Endothelial cell of umbilical vein (primary cell): ENCODE measurements around the gene NUSAP1. TPM values are rescaled to one million over a fixed set of nuclear protein-coding genes. Genes with fewer than 3 reads are reported as not detected.
A peak's percentile ranks its signal among the peaks of the same experiment; 100 is the strongest.

Source experiments
- BruUV-seq: library from RNA; stranded (reverse); fragments of 400-500 nt; replicated peaks from 2 replicates; lab custom pipeline; 2021; lab: Mats Ljungman, UMichigan
- CTCF ChIA-PET: fragments of 300-600, 350-600 bp; sonication (Branson Sonifier 250); formaldehyde crosslinking; loops from one replicate; lab custom pipeline; 2021; ENCODE audit warnings: antibody characterized with exemption, inconsistent platforms; lab: Charles Lee
- POLR2A ChIA-PET: fragments of 300-600, 350-600 bp; sonication (Branson Sonifier 250); formaldehyde crosslinking; loops from one replicate; lab custom pipeline; 2021; ENCODE audit warnings: antibody characterized with exemption, inconsistent platforms; lab: Charles Lee
- DNase-seq: peaks from one replicate; pipeline ENCODE4 v3.0.0-alpha.2; 2011; ENCODE audit warnings: low read depth, low spot score
- FAIRE-seq: peaks from 2 replicates; lab custom pipeline; 2011; peaks lifted over from hg19 to GRCh38; lab: Jason Lieb, UNC
- H2AFZ ChIP-seq: 2 replicates; pipeline ENCODE4 v1.6.0; 2012; ENCODE audit warnings: low read depth, low read length, control low read depth, inconsistent platforms
- H3K27ac ChIP-seq: 2 replicates; pipeline ENCODE4 v1.5.1; 2011; ENCODE audit warnings: low read depth, mild to moderate bottlenecking, control low read depth, low read length, moderate library complexity; ENCODE audit not compliant: insufficient read depth
- H3K27me3 ChIP-seq, 2 experiments: 2 replicates each; pipeline versions ENCODE4 v1.6.0 to v1.6.1; 2011; ENCODE audit warnings: low read length in 2 of 2, mixed read lengths in 1 of 2; ENCODE audit not compliant: control insufficient read depth in 2 of 2, insufficient read depth in 2 of 2
- H3K36me3 ChIP-seq, 2 experiments: 2 replicates in 1 of 2; 3 replicates in 1 of 2; pipeline ENCODE4 v1.5.1; 2011; ENCODE audit warnings: low read length in 2 of 2, mild to moderate bottlenecking in 1 of 2, moderate library complexity in 1 of 2; ENCODE audit not compliant: control insufficient read depth in 2 of 2, insufficient read depth in 2 of 2; ENCODE audit errors: extremely low read depth in 1 of 2
- H3K4me1 ChIP-seq: 3 replicates; pipeline ENCODE4 v1.5.1; 2011; ENCODE audit warnings: mild to moderate bottlenecking, low read length; ENCODE audit not compliant: control insufficient read depth, insufficient read depth; ENCODE audit errors: extremely low read depth
- H3K4me2 ChIP-seq: 2 replicates; pipeline ENCODE4 v1.6.1; 2011; ENCODE audit warnings: low read length, control low read depth, mixed read lengths; ENCODE audit not compliant: insufficient read depth
- H3K4me3 ChIP-seq, 3 experiments: fragments of 200-600 bp in 1 of 3; sonication (generic), shearing (Covaris generic) in 1 of 3; replicated peaks in 1 of 3; 2 replicates each; pipeline ENCODE4 v1.5.1; 2011 to 2016; ENCODE audit warnings: control low read depth in 3 of 3, low read length in 3 of 3, mild to moderate bottlenecking in 2 of 3, inconsistent platforms in 1 of 3, low read depth in 1 of 3, moderate library complexity in 1 of 3; ENCODE audit not compliant: insufficient read depth in 1 of 3
- H3K79me2 ChIP-seq: 2 replicates; pipeline ENCODE4 v1.6.0; 2012; ENCODE audit warnings: low read length, inconsistent platforms; ENCODE audit not compliant: control insufficient read depth, insufficient read depth
- H3K9ac ChIP-seq: replicated peaks from 2 replicates; pipeline ENCODE3; 2011; ENCODE audit warnings: low read length, control low read depth; ENCODE audit not compliant: insufficient read depth; ENCODE audit errors: extremely low read depth
- H3K9me1 ChIP-seq: replicated peaks from 3 replicates; pipeline ENCODE4 v1.6.0; 2011; ENCODE audit warnings: mild to moderate bottlenecking, low read length; ENCODE audit not compliant: control insufficient read depth, insufficient read depth; ENCODE audit errors: extremely low read depth
- H3K9me3 ChIP-seq: replicated peaks from 2 replicates; pipeline ENCODE4 v1.5.1; 2012; ENCODE audit warnings: low read length, inconsistent platforms; ENCODE audit not compliant: control insufficient read depth, insufficient read depth
- H4K20me1 ChIP-seq: replicated peaks from 2 replicates; pipeline ENCODE3; 2011; ENCODE audit warnings: mild to moderate bottlenecking, low read length; ENCODE audit not compliant: control insufficient read depth, insufficient read depth; ENCODE audit errors: extremely low read depth
- EZH2 ChIP-seq: IDR thresholded peaks from 2 replicates; pipeline ENCODE4 v1.6.1; 2012; ENCODE audit warnings: borderline replicate concordance, low read depth, mild to moderate bottlenecking, moderate library complexity, low read length, inconsistent platforms; ENCODE audit not compliant: severe bottlenecking
- FOS ChIP-seq: IDR thresholded peaks from 2 replicates; pipeline ENCODE4 v1.6.1; 2011; ENCODE audit warnings: mild to moderate bottlenecking, low read length, moderate library complexity, borderline replicate concordance; ENCODE audit not compliant: insufficient read depth
- GATA2 ChIP-seq: IDR thresholded peaks from 2 replicates; pipeline ENCODE4 v1.7.0; 2011; ENCODE audit warnings: low read depth, mild to moderate bottlenecking, moderate library complexity, mixed read lengths, low read length; ENCODE audit not compliant: insufficient read length, insufficient read depth
- JUN ChIP-seq: IDR thresholded peaks from 2 replicates; pipeline ENCODE4 v1.6.1; 2011; ENCODE audit warnings: borderline replicate concordance, low read depth; ENCODE audit not compliant: insufficient read length, insufficient read depth
- MYC ChIP-seq: IDR thresholded peaks from one replicate; pipeline ENCODE4 v1.6.1; 2011; ENCODE audit warnings: mild to moderate bottlenecking, low read depth, low read length
- POLR2A ChIP-seq: IDR thresholded peaks from 2 replicates; pipeline ENCODE4 v1.6.1; 2012; ENCODE audit warnings: low read depth, mild to moderate bottlenecking, control low read depth, low read length
- POLR2AphosphoS5 ChIP-seq: IDR thresholded peaks from 2 replicates; pipeline ENCODE4 v1.6.1; 2012; ENCODE audit warnings: low read depth, mild to moderate bottlenecking, control low read depth, low read length, moderate library complexity; ENCODE audit not compliant: insufficient read depth
- dilution Hi-C: fragments of 300-500 bp; cut with MboI; formaldehyde crosslinking; loops from one replicate; pipeline ENCODE4 v1.15.0; 2019; ENCODE audit warnings: low sequenced_read_pairs; ENCODE audit not compliant: extremely low pct_ligation_motif_present
- intact Hi-C: fragments of 100-400 bp; cut with micrococcal nuclease; formaldehyde crosslinking; loops from one replicate; pipeline ENCODE4 v1.10.0; 2022
- polyA plus RNA-seq, 4 experiments: library from polyadenylated mRNA; depleted of rRNA in 3 of 4; stranded (reverse) in 3 of 4; unstranded in 1 of 4; fragments of >200 nt; gene quantifications; 2 replicates each; pipeline versions ENCODE4 v1.2.1 to v1.2.3, GENCODE V29; 2011 to 2012; ENCODE audit warnings: missing spikeins in 1 of 4
- total RNA-seq: library from RNA; stranded (reverse); gene quantifications from 2 replicates; pipeline ENCODE4 v1.2.3, GENCODE V29; 2021

Gene NUSAP1
- total and polyA plus RNA-seq, 2 donors (not counting 3 experiments of a cell fraction or from before 2014, with no cell fraction given), result 43.0 to 109 TPM

DNA sequence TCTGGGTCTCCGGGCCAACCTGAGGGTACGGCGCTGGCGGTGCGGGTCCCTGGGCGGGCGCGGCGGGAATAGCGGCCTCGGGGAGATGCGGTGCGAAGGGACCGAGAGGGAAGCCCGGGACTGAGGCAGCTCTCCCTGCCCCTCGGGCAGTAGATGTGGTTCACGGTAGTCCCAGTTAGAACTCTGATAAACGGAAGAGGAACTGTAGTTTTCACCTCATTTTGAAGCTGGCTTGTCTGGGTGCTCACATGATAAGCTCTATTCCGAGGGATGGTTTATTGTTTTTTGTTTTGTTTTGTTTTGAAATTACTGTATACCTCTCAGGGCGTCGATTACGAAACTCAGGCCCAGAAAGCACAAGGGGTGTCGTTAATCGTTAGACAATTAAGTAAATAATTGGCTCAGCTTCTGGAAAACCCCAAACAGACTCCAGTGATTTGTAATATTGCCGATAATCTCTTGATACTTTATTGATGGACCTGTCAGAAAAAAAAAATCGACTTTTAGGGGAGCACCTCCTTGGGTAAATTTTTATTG lies 413 bp downstream of the NUSAP1 start:
- Histone ChIP-seq H3K9me1 (no peaks in the 10 kb centered on the region), H3K79me2 (peaks cover 49% of the 10 kb centered on the region), H3K9ac (peak overlapping the region; percentile 86), H4K20me1 (no peaks in the 10 kb centered on the region), H3K27ac (peak overlapping the region; percentile 73), H3K9me3 (no peaks in the 10 kb centered on the region), H3K27me3 (no peaks in the 10 kb centered on the region), H3K4me2 (peak overlapping the region; percentile 90), H3K4me1 (peaks cover 24% of the 10 kb centered on the region), H3K36me3 (no peaks in the 10 kb centered on the region), H2AFZ (peak overlapping the region; percentile 73), H3K4me3 (peak overlapping the region; percentile 63 to 93 (median 83))
- intact Hi-C loops, result loop anchor here (2.0 kb wide), 2 partner anchors 48 to 426 kb away; no protein-coding TSS in a partner anchor
- DNase-seq, result no peak
- POLR2A ChIA-PET, result no interaction called here
- dilution Hi-C loops, result no loop called here
- CTCF ChIA-PET, result interaction anchor here (0.6 to 1.7 kb wide), 14 partner anchors 10 to 429 kb away, joined by 3 to 8 read pairs (median 4); partner anchors contain the start of gene CHP1
- TSS peak; percentile 65 for BruUV-seq
- FAIRE-seq, result no peak
- no peak for TF ChIP-seq EZH2
- no peak for TF ChIP-seq MYC
- no peak for TF ChIP-seq JUN
- no peak for TF ChIP-seq POLR2A
- no peak for TF ChIP-seq POLR2AphosphoS5
- TF ChIP-seq FOS, result no peak
- no peak for TF ChIP-seq GATA2
